Kidney tubule cell (primary cell): Measurements from ENCODE around the gene DNTTIP2.
A peak's percentile ranks its signal among the peaks of the same experiment; 100 is the strongest.
"Not testable (repeated sequence)": the region's sequence is repeated elsewhere in the genome, so short reads cannot be mapped to it uniquely, and the experiment has no call there.

Experiments used
- DNase-seq: peaks from one replicate; pipeline ENCODE4 v3.0.0-alpha.2; 2018; ENCODE audit warnings: low spot score

The DNTTIP2 gene

GRCh38 chr1:93841771-93842170 is 37.2 kb downstream of the DNTTIP2 start:
- DNase-seq, result no peak

GRCh38 chr1:93840956-93841482 is 38.0 kb downstream of the DNTTIP2 start:
- DNase-seq, result no peak

- no peak for DNase-seq
Measured at GRCh38 chr1:93839753-93840152, 39.3 kb downstream of the DNTTIP2 start.

GRCh38 chr1:93839307-93839706 is 39.7 kb downstream of the DNTTIP2 start:
- DNase-seq, result peak; percentile 60

GRCh38 chr1:93837961-93838360 is 41.0 kb downstream of the DNTTIP2 start:
- DNase-seq, result no peak

GRCh38 chr1:93833293-93833692 is 45.7 kb downstream of the DNTTIP2 start:
- not testable (repeated sequence) for DNase-seq

- DNase-seq, result no peak
Measured at GRCh38 chr1:93829061-93829460, 49.9 kb downstream of the DNTTIP2 start.

GRCh38 chr1:93828367-93828755 is 50.6 kb downstream of the DNTTIP2 start:
- DNase-seq, result peak; percentile 22

- DNase-seq, result peak; percentile 38
Measured at GRCh38 chr1:93827633-93828366, 51.2 kb downstream of the DNTTIP2 start.

- no peak for DNase-seq
Measured at GRCh38 chr1:93827128-93827527, 51.9 kb downstream of the DNTTIP2 start.

GRCh38 chr1:93824834-93825233 is 54.2 kb downstream of the DNTTIP2 start:
- DNase-seq, result no peak

GRCh38 chr1:93822730-93823425 is 56.1 kb downstream of the DNTTIP2 start:
- peak; percentile 82 for DNase-seq

GRCh38 chr1:93821423-93822144 is 57.4 kb downstream of the DNTTIP2 start:
- DNase-seq, result no peak

GRCh38 chr1:93820554-93821422 is 58.2 kb downstream of the DNTTIP2 start:
- no peak for DNase-seq

- DNase-seq, result no peak
Measured at GRCh38 chr1:93818570-93818959, 60.4 kb downstream of the DNTTIP2 start.

- peak; percentile 28 for DNase-seq
Measured at GRCh38 chr1:93817819-93818569, 61.0 kb downstream of the DNTTIP2 start.

- no peak for DNase-seq
Measured at GRCh38 chr1:93816970-93817678, 61.9 kb downstream of the DNTTIP2 start.
